HG03354 (cell line): Measurements from ENCODE around the gene NID1.

ENCODE experiments used
- ATAC-seq: cut with Tn5 transposase; IDR thresholded peaks from one replicate; pipeline ENCODE4 v1.9.1; 2021; ENCODE audit warnings: mild to moderate bottlenecking; ENCODE audit not compliant: unreplicated experiment, poor library complexity, severe bottlenecking

NID1 gene

GRCh38 chr1:236035681-236036101 is 29.2 kb downstream of the NID1 start:
- ATAC-seq = no peak

- no peak for ATAC-seq
Measured at GRCh38 chr1:236033336-236033735, 31.6 kb downstream of the NID1 start.

GRCh38 chr1:236030534-236030933 is 34.4 kb downstream of the NID1 start:
- no peak for ATAC-seq

GRCh38 chr1:236029428-236029940 is 35.4 kb downstream of the NID1 start:
- ATAC-seq = no peak

- ATAC-seq = no peak
Measured at GRCh38 chr1:236027104-236027503, 37.8 kb downstream of the NID1 start.

GRCh38 chr1:236025836-236026235 is 39.1 kb downstream of the NID1 start:
- ATAC-seq = no peak

- no peak for ATAC-seq
Measured at GRCh38 chr1:236024641-236025040, 40.2 kb downstream of the NID1 start.

- no peak for ATAC-seq
Measured at GRCh38 chr1:236023926-236024565, 40.8 kb downstream of the NID1 start.

- no peak for ATAC-seq
Measured at GRCh38 chr1:236021424-236022135, 43.3 kb downstream of the NID1 start.

- ATAC-seq = no peak
Measured at GRCh38 chr1:236020359-236021219, 44.3 kb downstream of the NID1 start.

- ATAC-seq = no peak
Measured at GRCh38 chr1:236018885-236019453, 45.9 kb downstream of the NID1 start.

- no peak for ATAC-seq
Measured at GRCh38 chr1:236016782-236017400, 48.0 kb downstream of the NID1 start.

- ATAC-seq = no peak
Measured at GRCh38 chr1:236016083-236016482, 48.8 kb downstream of the NID1 start.

GRCh38 chr1:236015539-236015938 is 49.4 kb downstream of the NID1 start:
- no peak for ATAC-seq

GRCh38 chr1:236013330-236013729 is 51.6 kb downstream of the NID1 start:
- ATAC-seq = no peak

- ATAC-seq = no peak
Measured at GRCh38 chr1:236011641-236012040, 53.2 kb downstream of the NID1 start.

GRCh38 chr1:236010443-236010842 is 54.4 kb downstream of the NID1 start:
- no peak for ATAC-seq

GRCh38 chr1:236009857-236010256 is 55.0 kb downstream of the NID1 start:
- no peak for ATAC-seq

GRCh38 chr1:236009191-236009590 is 55.7 kb downstream of the NID1 start:
- ATAC-seq = no peak

- no peak for ATAC-seq
Measured at GRCh38 chr1:236007781-236008180, 57.1 kb downstream of the NID1 start.
